ENCODE measurements around the gene RIPOR2.

Gene RIPOR2

DNA sequence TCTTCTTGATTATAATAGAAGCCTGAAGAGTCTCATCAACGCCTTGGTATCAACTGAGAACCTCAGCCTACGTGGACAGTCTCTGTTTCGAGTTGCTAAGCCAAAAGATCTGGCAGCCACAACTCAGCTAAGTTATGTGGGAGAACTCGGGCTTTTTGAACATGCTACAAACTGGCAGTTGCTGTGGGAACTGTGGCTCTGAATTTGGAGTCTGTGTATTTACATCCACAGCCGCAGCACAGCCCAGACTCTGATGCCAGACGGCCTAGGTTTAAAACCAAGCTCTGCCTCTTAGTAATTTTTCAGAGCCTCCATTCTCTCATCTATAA lies 35.8 kb downstream of the RIPOR2 start:
- no peaks in the 10 kb centered on the region for H3K36me3 ChIP-seq (replicated peaks)
- peaks cover 10% of the 10 kb centered on the region for H3K4me1 ChIP-seq
- peaks cover 3% of the 10 kb centered on the region; the same call in 1 of the 2 replicates for H3K9me3 ChIP-seq
- no peak for DNase-seq (ENCODE audit: low spot score in 2 of 2)
- no peaks in the 10 kb centered on the region for H3K27me3 ChIP-seq (ENCODE audit: low read depth)
- H3K4me3 ChIP-seq: no peak overlapping the region
- in situ Hi-C loops (cut with MboI; ENCODE audit: low sequenced_read_pairs): no loop called here

DNA sequence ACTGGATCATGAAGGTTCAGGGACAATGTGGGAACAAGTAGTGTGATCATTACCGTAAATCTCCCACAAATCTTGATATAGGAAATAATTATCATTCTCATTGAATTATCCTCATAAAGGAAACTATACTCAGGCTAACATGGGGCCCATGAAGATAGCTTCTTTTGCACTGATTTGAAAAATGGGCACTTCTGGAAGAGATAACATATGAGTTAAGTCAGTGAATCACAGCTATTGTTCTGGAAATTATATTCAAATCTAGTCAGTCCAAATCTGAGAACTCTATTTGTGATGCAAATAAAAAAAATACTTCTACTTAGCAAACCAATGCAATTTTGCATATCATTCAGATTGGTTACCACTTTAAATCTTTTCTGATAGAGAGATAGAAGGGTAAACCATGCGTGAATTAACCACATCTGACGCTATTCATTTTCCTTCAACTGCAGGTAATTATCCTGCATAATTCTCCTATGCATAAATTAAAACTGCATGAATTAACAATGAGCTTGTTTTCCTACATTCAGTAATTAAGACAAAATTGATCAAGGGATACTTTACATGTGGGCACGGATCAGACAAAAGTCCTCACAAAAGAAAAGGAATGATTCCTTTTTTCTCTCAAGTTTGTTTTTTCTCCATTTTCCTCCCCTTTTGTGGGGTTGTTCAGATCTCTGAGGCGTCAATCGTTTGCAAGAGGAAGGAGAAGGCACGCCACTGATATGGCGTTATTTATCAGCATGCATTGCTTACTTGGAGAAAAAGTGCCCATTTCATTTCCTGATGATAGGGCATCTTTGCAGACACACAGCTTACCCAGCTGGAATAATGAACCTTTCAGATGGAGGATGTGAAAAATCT lies 36.4 kb downstream of the RIPOR2 start:
- in situ Hi-C loops (cut with MboI; ENCODE audit: low sequenced_read_pairs): no loop called here
- no peaks in the 10 kb centered on the region for H3K27me3 ChIP-seq (ENCODE audit: low read depth)
- H3K4me3 ChIP-seq: no peak overlapping the region
- no peaks in the 10 kb centered on the region for H3K36me3 ChIP-seq (replicated peaks)
- peaks cover 3% of the 10 kb centered on the region; the same call in 1 of the 2 replicates for H3K9me3 ChIP-seq
- H3K4me1 ChIP-seq: peaks cover 10% of the 10 kb centered on the region
- DNase-seq (ENCODE audit: low spot score in 2 of 2): peak in 1 of 2 experiments; percentile 27

DNA sequence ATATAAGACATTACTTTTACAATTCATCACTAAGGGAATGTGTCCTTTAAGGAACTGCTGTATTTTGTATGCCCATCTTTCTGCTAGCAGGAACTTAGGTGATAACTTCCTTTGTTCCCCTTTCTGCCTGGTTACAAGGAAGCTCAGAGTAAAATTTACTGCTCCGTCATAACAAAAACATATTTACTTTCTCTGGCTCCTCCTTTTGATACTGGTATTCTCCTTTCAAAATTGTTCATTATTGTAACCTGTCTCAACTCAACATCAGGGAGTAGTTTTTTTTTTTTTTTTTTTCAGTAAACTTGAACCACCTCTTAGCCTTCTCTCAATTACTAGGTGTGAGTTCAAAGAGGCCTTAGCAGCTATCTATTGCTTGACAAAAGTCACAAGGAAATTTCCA lies 37.1 kb downstream of the RIPOR2 start:
- DNase-seq (ENCODE audit: low spot score in 2 of 2): no peak
- H3K27me3 ChIP-seq (ENCODE audit: low read depth): no peaks in the 10 kb centered on the region
- peaks cover 10% of the 10 kb centered on the region for H3K4me1 ChIP-seq
- H3K4me3 ChIP-seq: no peak overlapping the region
- no peaks in the 10 kb centered on the region for H3K9me3 ChIP-seq
- in situ Hi-C loops (cut with MboI; ENCODE audit: low sequenced_read_pairs): no loop called here
- no peaks in the 10 kb centered on the region for H3K36me3 ChIP-seq (replicated peaks)

DNA sequence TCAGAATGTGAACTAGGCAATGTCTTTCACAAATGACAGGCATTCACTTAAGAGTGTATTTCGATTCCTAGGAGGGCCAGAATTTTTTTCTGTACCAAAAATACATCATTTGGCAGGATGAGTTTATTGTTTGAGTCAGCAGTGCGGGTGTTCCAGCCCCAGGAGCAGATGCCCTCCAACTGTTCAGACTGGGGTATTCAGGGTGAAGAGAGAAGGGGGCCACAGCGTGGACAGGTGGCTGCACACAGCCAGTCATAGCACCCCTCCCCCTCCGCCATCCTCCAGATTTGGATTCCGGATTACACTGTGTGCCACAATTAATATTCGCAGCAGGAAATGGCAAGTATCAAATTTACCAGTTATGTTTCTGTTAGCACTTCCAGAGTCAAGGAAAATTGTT lies 38.6 kb downstream of the RIPOR2 start:
- no peaks in the 10 kb centered on the region for H3K9me3 ChIP-seq
- H3K4me1 ChIP-seq: peaks cover 10% of the 10 kb centered on the region
- in situ Hi-C loops (cut with MboI; ENCODE audit: low sequenced_read_pairs): no loop called here
- H3K4me3 ChIP-seq: no peak overlapping the region
- DNase-seq (ENCODE audit: low spot score in 2 of 2): no peak
- no peaks in the 10 kb centered on the region for H3K36me3 ChIP-seq (replicated peaks)
- H3K27me3 ChIP-seq (ENCODE audit: low read depth): no peaks in the 10 kb centered on the region

GRCh38 chr6:24893342-24893850 lies 42.4 kb downstream of the RIPOR2 start:
- Histone ChIP-seq H3K27me3 (ENCODE audit: low read depth) (no peaks in the 10 kb centered on the region), H3K4me1 (peaks cover 9% of the 10 kb centered on the region), H3K36me3 (replicated peaks) (no peaks in the 10 kb centered on the region), H3K4me3 (no peak overlapping the region), H3K9me3 (no peaks in the 10 kb centered on the region)
- DNase-seq (ENCODE audit: low spot score in 2 of 2): no peak
- in situ Hi-C loops (cut with MboI; ENCODE audit: low sequenced_read_pairs): no loop called here

DNA sequence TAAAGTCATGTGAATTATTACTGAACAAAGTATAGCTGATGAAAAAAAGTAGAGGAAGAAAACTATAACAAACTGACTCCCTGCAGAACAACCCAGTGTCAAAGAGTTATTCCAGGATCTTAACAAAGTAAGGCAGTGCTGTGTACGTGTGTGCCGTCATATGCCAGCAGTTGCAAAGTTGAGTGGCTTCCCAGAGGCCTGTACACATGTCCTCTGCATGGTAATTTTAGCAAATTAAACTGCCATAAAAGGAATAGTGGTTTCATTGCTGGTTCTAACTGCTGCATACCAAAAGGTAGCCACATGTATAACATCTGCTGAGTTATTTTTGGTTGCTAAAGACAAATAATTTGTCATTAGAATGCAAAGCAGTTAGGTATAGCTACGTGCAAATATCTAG lies 44.8 kb downstream of the RIPOR2 start:
- in situ Hi-C loops (cut with MboI; ENCODE audit: low sequenced_read_pairs): no loop called here
- Histone ChIP-seq H3K9me3 (no peaks in the 10 kb centered on the region), H3K36me3 (replicated peaks) (no peaks in the 10 kb centered on the region), H3K4me1 (peaks cover 29% of the 10 kb centered on the region), H3K27me3 (ENCODE audit: low read depth) (no peaks in the 10 kb centered on the region), H3K4me3 (no peak overlapping the region)
- DNase-seq (ENCODE audit: low spot score in 2 of 2): no peak

DNA sequence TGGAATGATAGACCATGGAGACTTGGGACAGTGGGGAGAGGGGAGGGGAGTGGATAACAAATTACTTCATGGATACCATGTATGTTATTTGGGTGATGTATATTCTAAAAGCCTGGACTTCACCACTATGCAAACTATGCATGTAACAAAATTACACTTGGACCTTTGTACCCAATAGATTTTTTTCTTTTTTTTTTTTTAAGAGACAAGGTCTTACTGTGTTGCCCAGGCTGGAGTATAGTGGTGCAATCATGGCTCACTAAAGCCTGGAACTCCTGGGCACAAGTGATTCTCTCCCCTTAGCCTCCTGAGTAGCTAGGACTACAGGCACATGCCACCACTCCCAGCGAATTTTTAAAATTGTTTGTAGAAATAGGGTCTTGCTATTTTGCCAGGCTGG lies 45.3 kb downstream of the RIPOR2 start:
- in situ Hi-C loops (cut with MboI; ENCODE audit: low sequenced_read_pairs): no loop called here
- Histone ChIP-seq H3K4me3 (no peak overlapping the region), H3K4me1 (peaks cover 29% of the 10 kb centered on the region), H3K36me3 (replicated peaks) (no peaks in the 10 kb centered on the region), H3K9me3 (no peaks in the 10 kb centered on the region), H3K27me3 (ENCODE audit: low read depth) (no peaks in the 10 kb centered on the region)
- no peak for DNase-seq (ENCODE audit: low spot score in 2 of 2)

- no peaks in the 10 kb centered on the region for H3K27me3 ChIP-seq (ENCODE audit: low read depth)
- peaks cover 29% of the 10 kb centered on the region for H3K4me1 ChIP-seq
- H3K9me3 ChIP-seq: no peaks in the 10 kb centered on the region
- DNase-seq (ENCODE audit: low spot score in 2 of 2): no peak
- no peaks in the 10 kb centered on the region for H3K36me3 ChIP-seq (replicated peaks)
- in situ Hi-C loops (cut with MboI; ENCODE audit: low sequenced_read_pairs): no loop called here
- H3K4me3 ChIP-seq: no peak overlapping the region
These were observed 46.9 kb downstream of the RIPOR2 start for GRCh38 chr6:24888715-24889370.

DNA sequence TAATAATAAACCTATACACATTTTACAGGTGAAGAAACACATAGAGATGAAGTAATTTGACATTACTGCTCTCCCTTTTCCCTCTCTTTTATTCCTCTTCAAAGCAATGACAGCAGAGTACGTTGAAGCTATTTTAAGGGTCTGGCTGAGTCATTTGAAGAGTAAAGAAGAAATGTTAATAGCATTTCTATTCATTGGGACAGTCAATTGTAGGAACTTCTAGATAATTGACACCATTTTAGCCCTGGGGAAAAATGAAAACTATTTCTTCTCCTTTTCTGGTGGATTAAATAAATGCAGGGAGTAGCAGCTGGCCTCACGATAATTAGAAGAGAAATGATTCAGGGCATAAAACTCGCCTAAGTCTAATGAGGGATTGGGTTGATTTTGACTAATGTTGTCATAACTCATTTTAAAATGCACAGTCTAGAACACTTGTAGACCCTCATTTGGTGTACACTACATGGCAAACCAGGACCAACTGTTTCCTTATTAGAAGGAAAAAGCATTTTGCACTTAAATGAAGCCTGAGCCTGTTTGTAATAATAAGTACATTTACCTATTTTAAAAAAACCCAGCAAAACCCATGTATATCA lies 48.1 kb downstream of the RIPOR2 start:
- no peak overlapping the region for H3K4me3 ChIP-seq
- no peaks in the 10 kb centered on the region for H3K36me3 ChIP-seq (replicated peaks)
- peak in 1 of 2 experiments; percentile 67 for DNase-seq (ENCODE audit: low spot score in 2 of 2)
- in situ Hi-C loops (cut with MboI; ENCODE audit: low sequenced_read_pairs): no loop called here
- no peaks in the 10 kb centered on the region for H3K9me3 ChIP-seq
- peaks cover 29% of the 10 kb centered on the region for H3K4me1 ChIP-seq
- no peaks in the 10 kb centered on the region for H3K27me3 ChIP-seq (ENCODE audit: low read depth)

GRCh38 chr6:24883618-24884017 lies 52.1 kb downstream of the RIPOR2 start:
- H3K36me3 ChIP-seq (replicated peaks): no peaks in the 10 kb centered on the region
- peaks cover 33% of the 10 kb centered on the region for H3K4me1 ChIP-seq
- no peak overlapping the region for H3K4me3 ChIP-seq
- H3K9me3 ChIP-seq: no peaks in the 10 kb centered on the region
- no peaks in the 10 kb centered on the region for H3K27me3 ChIP-seq (ENCODE audit: low read depth)
- DNase-seq (ENCODE audit: low spot score in 2 of 2): no peak
- in situ Hi-C loops (cut with MboI; ENCODE audit: low sequenced_read_pairs): no loop called here

DNA sequence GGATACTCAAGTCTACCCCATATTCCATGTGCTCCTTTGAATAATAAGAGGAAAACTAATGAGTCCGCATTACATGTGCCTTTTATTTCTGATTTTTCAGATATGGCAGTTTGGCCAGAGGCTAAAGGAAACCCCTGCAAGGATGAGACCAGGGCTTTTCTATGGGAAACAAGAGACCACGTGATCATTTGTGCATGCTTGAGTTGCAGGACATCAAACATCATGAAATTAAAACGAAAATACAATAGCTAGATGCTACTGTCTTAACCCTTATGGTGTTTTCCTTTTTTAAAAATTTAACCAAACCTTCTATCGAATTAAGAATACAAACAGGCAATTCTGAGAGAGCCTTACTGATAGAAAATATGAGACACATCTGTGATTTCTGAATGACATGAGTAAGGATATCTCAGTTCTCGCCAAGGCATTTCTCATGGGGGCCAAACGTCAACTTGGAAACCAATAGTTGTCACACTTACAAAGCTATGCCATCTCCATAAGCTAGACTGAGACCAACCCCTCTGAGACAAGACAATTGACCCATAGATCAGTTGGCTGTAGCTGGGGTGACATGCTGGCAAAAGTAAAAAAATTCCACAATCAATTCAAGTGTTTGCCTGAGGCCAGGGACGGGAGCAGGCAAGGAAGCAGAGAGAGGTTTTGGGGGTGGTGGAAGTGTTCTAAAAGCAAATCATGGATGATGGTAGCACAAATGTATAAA lies 52.8 kb downstream of the RIPOR2 start:
- Histone ChIP-seq H3K9me3 (no peaks in the 10 kb centered on the region), H3K4me1 (peaks cover 27% of the 10 kb centered on the region), H3K4me3 (no peak overlapping the region), H3K36me3 (replicated peaks) (no peaks in the 10 kb centered on the region), H3K27me3 (ENCODE audit: low read depth) (no peaks in the 10 kb centered on the region)
- in situ Hi-C loops (cut with MboI; ENCODE audit: low sequenced_read_pairs): no loop called here
- DNase-seq (ENCODE audit: low spot score in 2 of 2): no peak

DNA sequence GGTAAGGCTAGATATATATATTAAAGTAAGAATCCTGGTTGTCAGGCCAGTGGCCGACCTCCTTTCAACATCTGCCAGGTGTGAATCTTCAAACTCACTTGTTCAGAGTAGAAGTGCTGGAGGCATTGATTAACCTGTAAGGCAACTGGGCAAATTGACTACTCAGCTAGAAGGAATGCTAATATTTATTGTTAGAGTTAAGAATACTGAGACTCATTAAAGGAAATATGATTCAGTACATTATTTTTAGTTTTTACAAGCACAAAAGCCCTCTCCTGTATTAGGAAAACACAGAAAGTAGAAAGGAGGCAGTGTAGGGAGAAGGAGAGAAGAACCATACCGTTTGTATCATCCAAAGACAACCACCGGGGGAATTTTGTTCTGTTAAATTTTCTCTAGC lies 53.5 kb downstream of the RIPOR2 start:
- in situ Hi-C loops (cut with MboI; ENCODE audit: low sequenced_read_pairs): no loop called here
- H3K4me1 ChIP-seq: peaks cover 20% of the 10 kb centered on the region
- H3K27me3 ChIP-seq (ENCODE audit: low read depth): no peaks in the 10 kb centered on the region
- no peaks in the 10 kb centered on the region for H3K36me3 ChIP-seq (replicated peaks)
- H3K4me3 ChIP-seq: no peak overlapping the region
- no peak for DNase-seq (ENCODE audit: low spot score in 2 of 2)
- H3K9me3 ChIP-seq: no peaks in the 10 kb centered on the region

- no peaks in the 10 kb centered on the region for H3K27me3 ChIP-seq (ENCODE audit: low read depth)
- in situ Hi-C loops (cut with MboI; ENCODE audit: low sequenced_read_pairs): no loop called here
- H3K4me1 ChIP-seq: peaks cover 11% of the 10 kb centered on the region
- no peak for DNase-seq (ENCODE audit: low spot score in 2 of 2)
- no peak overlapping the region for H3K4me3 ChIP-seq
- no peaks in the 10 kb centered on the region for H3K36me3 ChIP-seq (replicated peaks)
- no peaks in the 10 kb centered on the region for H3K9me3 ChIP-seq
These were observed 54.4 kb downstream of the RIPOR2 start for GRCh38 chr6:24881376-24881775.
